Activated CD8-positive, alpha-beta memory T cell treated with anti-CD3 and anti-CD28 coated beads, Interleukin-2, amount 10 ng/mL, durations not matched to agents 7 days and 5 days (primary cell): ENCODE results near the gene WWTR1. TPM values are rescaled to one million over a fixed set of nuclear protein-coding genes. Genes with fewer than 3 reads are reported as not detected.

Source experiments
- ATAC-seq: fragments of 150-1000 bp; cut with Tn5 transposase; one replicate; pipeline ENCODE4 v1.10.0; 2021; ENCODE audit warnings: moderate library complexity
- CTCF ChIA-PET: fragments of 350-600 bp; sonication (Branson Sonifier 250); formaldehyde crosslinking; loops from one replicate; lab custom pipeline; 2021; ENCODE audit warnings: antibody characterized with exemption; lab: Charles Lee
- DNase-seq: peaks from one replicate; pipeline ENCODE4 v3.0.0-alpha.2; 2020
- H3K27ac Mint-ChIP-seq: one replicate; pipeline ENCODE4 v1.8.0; 2021; ENCODE audit warnings: mild to moderate bottlenecking, mixed read lengths
- H3K27me3 Mint-ChIP-seq: one replicate; pipeline ENCODE4 v1.8.0; 2021; ENCODE audit warnings: mixed read lengths
- H3K36me3 Mint-ChIP-seq: one replicate; pipeline ENCODE4 v1.8.0; 2021; ENCODE audit warnings: mild to moderate bottlenecking, mixed read lengths
- H3K4me1 Mint-ChIP-seq: one replicate; pipeline ENCODE4 v1.8.0; 2021; ENCODE audit warnings: mixed read lengths
- H3K4me3 Mint-ChIP-seq: one replicate; pipeline ENCODE4 v1.8.0; 2021; ENCODE audit warnings: mild to moderate bottlenecking, moderate library complexity, mixed read lengths
- H3K9me3 Mint-ChIP-seq: one replicate; pipeline ENCODE4 v1.8.0; 2022; ENCODE audit warnings: low read depth, mixed read lengths
- total RNA-seq, 2 experiments: library from RNA; stranded (reverse); gene quantifications; one replicate each; pipeline ENCODE4 v1.2.3, GENCODE V29; 2021

WWTR1 gene
- total RNA-seq, 2 experiments from 2014 or later = 1.8 to 3.8 TPM

DNA sequence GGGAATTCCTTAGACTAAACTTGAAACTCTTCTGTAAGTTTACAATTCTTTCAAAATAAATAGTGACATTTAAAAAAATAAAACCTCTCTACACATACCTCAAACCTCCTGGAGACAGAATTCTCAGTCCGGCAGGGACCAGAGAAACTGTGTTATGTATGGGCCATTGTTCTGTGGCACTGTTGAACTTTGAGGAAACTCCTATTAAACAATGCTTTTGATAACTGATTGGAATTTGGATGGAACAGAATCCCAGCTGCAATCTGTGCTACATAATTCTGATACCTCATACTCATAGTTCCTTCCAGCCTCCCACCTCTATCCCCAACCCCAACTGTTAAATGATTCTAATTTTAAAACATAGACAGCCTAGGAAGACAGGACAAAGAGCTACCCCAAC lies 98.3 kb downstream of the WWTR1 start:
- no peaks in the 10 kb centered on the region for H3K9me3 Mint-ChIP-seq
- no peaks in the 10 kb centered on the region for H3K4me1 Mint-ChIP-seq
- H3K27ac Mint-ChIP-seq = no peak overlapping the region
- no peak for DNase-seq
- no peak overlapping the region for H3K4me3 Mint-ChIP-seq
- H3K27me3 Mint-ChIP-seq = peaks cover 7% of the 10 kb centered on the region
- CTCF ChIA-PET = interaction anchor here (1.1 to 2.8 kb wide), 2 partner anchors 9 to 42 kb away, joined by 3 to 9 read pairs; no protein-coding TSS in a partner anchor
- ATAC-seq = no peak
- no peaks in the 10 kb centered on the region for H3K36me3 Mint-ChIP-seq

DNA sequence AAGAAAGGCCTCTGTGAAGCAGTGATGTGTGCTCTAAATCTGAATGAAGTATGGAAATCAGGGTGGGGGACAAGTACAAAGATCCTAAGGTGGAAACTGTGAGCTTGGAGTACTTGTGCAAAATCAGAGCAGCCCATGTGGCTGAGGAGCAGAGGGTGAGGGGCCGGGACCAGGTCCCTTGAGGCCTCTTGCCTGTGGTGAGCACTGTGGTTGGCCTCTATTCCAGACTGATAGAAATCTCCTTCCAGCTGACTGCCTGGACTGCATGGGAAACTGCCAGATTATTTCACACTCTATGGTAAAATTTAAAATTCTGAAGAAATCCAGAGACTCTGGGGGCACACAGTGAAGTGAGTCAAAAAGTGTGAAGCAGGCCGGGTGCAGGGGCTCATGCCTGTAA lies 101.9 kb downstream of the WWTR1 start:
- H3K4me3 Mint-ChIP-seq = no peak overlapping the region
- ATAC-seq (no peak), DNase-seq (no peak)
- H3K36me3 Mint-ChIP-seq = no peaks in the 10 kb centered on the region
- CTCF ChIA-PET = interaction anchor here (0.7 to 1.3 kb wide), 3 partner anchors 13 to 161 kb away, joined by 3 to 4 read pairs (median 4); no protein-coding TSS in a partner anchor
- H3K27ac Mint-ChIP-seq = no peak overlapping the region
- no peaks in the 10 kb centered on the region for H3K4me1 Mint-ChIP-seq
- H3K27me3 Mint-ChIP-seq = peaks cover 11% of the 10 kb centered on the region
- no peaks in the 10 kb centered on the region for H3K9me3 Mint-ChIP-seq

DNA sequence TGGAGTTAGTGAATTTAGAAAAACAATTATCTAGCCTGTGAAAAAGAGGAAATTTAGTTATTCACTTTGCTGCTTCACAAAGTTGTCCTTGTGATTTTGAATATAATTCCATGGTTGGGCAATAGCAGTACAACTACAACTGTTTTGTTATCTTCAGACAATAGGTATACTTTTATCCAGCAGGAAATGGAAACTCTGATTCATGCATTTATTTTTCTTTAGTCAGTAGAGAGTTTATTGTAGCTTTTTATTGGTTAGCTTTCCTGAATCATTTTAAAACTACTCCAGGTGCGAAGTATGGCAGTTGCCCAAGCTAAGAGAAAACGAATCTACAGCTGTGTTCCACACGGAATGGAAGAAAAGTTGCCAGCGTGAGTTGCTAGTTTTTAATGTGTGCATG lies 103.0 kb downstream of the WWTR1 start:
- Mint-ChIP-seq H3K9me3 (no peaks in the 10 kb centered on the region), H3K4me3 (no peak overlapping the region), H3K27ac (no peak overlapping the region), H3K27me3 (peaks cover 7% of the 10 kb centered on the region), H3K4me1 (no peaks in the 10 kb centered on the region), H3K36me3 (no peaks in the 10 kb centered on the region)
- ATAC-seq = no peak
- CTCF ChIA-PET = no interaction called here
- no peak for DNase-seq

DNA sequence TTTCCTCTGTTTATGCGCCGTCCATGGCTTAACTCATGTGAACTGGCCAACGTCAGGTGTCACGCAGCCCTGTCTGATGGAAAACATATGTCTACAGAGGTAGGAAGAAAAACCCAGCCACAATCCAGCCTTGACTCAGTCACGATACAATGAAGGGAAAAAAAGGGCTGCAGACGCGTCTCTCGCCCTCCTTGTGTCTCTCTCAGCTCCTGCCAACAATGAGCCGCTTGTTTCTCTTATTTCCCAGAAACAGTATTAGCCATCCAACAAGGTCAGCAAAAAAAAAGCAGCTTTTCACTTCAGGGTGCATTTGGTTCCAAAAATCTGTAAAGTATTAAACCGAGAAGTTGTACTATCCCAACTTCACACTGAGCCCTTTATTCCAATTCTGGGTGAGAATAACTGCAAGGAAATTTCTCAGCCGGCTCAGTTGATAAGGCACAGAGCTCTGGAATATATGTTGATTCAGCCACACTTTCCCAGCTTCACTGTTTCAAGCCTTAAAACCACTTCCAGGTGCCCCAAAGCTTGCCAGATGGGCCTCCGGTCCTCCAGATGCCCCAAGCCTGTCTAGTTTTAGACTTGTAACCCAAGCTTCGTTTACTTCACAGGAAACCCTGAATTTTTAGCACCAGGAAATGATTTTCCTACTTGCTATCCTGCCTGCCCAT lies 103.9 kb downstream of the WWTR1 start:
- no peak for DNase-seq
- Mint-ChIP-seq H3K27ac (no peak overlapping the region), H3K4me3 (no peak overlapping the region), H3K36me3 (no peaks in the 10 kb centered on the region), H3K27me3 (peaks cover 4% of the 10 kb centered on the region), H3K9me3 (no peaks in the 10 kb centered on the region), H3K4me1 (no peaks in the 10 kb centered on the region)
- ATAC-seq = no peak
- CTCF ChIA-PET = interaction anchor here (0.6 to 1.3 kb wide), 3 partner anchors 15 to 1721 kb away, joined by 3 read pairs; no protein-coding TSS in a partner anchor

DNA sequence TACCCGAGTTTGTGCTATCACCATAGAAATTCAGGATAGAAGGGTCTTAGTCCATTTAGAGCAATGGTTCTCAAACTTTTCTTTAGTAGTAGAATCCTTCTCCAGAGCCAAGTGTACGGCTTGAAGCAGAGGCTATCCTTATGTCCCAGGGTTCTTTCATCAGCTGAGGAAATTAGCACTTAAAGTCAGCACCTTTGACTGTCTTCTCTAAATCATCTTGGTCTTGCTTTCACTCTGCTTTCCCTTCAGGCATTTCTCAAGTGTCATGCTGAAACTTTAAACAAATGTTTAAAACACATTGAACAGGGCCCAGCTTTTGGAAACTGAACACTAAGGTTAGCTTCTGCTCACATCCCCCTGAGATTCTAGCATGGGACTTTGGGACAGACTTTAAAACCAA lies 105.1 kb downstream of the WWTR1 start:
- H3K27me3 Mint-ChIP-seq = peaks cover 4% of the 10 kb centered on the region

DNA sequence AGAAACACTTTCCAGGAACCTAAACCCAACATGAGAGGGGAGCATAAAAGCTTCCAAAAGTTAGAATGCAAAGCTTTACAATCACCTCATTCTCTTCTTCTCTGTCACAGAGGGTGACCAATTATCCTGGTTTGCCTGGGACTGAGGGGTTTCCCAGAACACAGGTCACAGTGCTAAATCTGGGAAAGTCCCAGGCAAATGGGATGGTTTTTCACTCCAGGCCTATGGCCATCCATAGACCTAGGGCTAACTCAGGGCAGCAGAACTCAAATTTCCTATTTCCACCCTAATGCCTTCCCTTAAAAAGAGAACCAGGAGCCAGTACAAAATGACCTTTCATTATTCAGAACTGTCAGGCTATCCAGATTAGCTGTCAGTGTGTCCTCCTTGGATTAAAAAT lies 106.3 kb downstream of the WWTR1 start:
- Mint-ChIP-seq H3K4me1 (no peaks in the 10 kb centered on the region), H3K36me3 (no peaks in the 10 kb centered on the region), H3K27me3 (peaks cover 4% of the 10 kb centered on the region), H3K27ac (no peak overlapping the region), H3K9me3 (no peaks in the 10 kb centered on the region), H3K4me3 (no peak overlapping the region)
- CTCF ChIA-PET = interaction anchor here (2.1 kb wide), 1 partner anchor 17 kb away, joined by 6 read pairs; no protein-coding TSS in a partner anchor
- no peak for DNase-seq
- no peak for ATAC-seq

More for the DNA sequence above, 105.1 kb downstream of the WWTR1 start:
- Mint-ChIP-seq H3K36me3 (no peaks in the 10 kb centered on the region), H3K27ac (no peak overlapping the region), H3K4me1 (no peaks in the 10 kb centered on the region), H3K4me3 (no peak overlapping the region), H3K9me3 (no peaks in the 10 kb centered on the region)
- CTCF ChIA-PET = no interaction called here
- DNase-seq = no peak
- no peak for ATAC-seq

DNA sequence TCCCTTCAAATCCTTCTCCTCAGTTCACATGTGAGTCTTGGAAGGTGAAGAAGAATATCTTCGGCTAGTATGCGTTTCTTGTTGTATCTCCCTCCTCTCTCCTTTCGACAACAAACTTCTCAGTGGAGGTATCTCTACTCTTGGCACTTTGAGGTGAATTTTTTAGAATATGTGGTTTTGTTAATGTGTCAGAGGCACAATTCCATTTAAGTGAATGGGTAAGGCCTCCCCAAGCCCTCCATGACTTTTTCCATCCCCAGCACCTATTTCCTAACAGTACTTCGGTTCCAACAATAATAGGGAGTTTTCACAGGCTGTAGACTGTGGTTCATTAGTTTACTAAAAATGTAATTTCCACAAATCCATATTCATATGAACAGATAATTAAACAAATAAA lies 109.2 kb downstream of the WWTR1 start:
- Mint-ChIP-seq H3K4me3 (no peak overlapping the region), H3K4me1 (no peaks in the 10 kb centered on the region), H3K9me3 (no peaks in the 10 kb centered on the region), H3K36me3 (no peaks in the 10 kb centered on the region), H3K27ac (no peak overlapping the region), H3K27me3 (peaks cover 8% of the 10 kb centered on the region)
- ATAC-seq = no peak
- CTCF ChIA-PET = no interaction called here
- no peak for DNase-seq

DNA sequence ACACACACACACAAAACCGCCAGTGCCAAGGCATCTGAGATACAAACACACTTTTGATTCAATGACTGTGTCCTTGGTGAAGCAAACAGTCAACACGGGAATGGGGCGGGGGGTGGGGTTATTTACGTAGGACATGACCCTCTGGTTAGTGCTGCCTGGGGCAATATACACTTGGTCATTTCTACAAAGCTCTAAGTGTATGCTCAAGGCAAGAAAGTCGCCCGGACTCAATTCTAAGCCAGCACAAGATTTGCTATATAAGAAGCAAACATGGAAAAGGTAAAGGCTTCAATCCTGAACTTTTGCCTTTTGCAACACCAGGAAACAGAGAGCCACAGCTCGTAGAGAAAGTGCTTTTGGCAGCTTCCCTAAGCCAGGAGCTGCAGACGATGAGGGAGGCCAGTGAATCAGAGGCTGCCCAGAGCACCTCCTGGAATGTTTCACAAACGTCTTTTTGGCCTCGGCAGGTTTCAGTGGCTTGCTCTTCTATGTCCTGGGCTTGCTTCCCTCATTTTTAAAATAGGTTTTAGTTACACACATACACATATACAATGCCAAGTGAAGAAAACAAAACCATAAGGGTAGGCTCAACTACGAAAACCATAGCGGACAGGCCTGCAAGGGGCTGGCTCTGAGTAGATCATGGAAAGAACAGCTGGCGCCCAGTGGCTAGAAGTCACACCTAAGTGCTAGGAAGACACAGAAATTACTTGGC lies 109.7 kb downstream of the WWTR1 start:
- Mint-ChIP-seq H3K9me3 (no peaks in the 10 kb centered on the region), H3K27ac (no peak overlapping the region), H3K4me3 (no peak overlapping the region), H3K27me3 (peaks cover 8% of the 10 kb centered on the region), H3K4me1 (no peaks in the 10 kb centered on the region), H3K36me3 (no peaks in the 10 kb centered on the region)
- ATAC-seq (no peak), DNase-seq (no peak)
- CTCF ChIA-PET = no interaction called here

DNA sequence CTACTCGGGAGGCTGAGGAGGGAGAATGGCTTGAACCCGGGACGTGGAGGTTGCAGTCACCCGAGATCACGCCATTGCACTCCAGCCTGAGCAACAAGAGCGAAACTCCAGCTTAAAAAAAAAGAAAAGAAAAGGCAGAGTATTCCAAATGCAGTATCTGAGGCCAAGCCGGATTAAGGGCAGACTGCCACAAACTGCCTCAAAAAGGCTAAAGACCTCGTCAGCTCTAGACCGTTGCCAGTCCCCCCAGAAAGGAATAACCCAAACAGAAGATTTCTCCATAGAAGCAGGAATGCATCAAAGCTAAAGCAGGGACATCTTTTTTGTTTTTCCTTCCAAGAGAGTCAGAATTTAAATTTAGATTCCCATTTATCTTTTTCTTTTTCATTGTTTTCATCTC lies 110.4 kb downstream of the WWTR1 start:
- Mint-ChIP-seq H3K4me3 (no peak overlapping the region), H3K27me3 (peaks cover 5% of the 10 kb centered on the region), H3K27ac (no peak overlapping the region), H3K36me3 (no peaks in the 10 kb centered on the region), H3K9me3 (no peaks in the 10 kb centered on the region), H3K4me1 (no peaks in the 10 kb centered on the region)
- DNase-seq (no peak), ATAC-seq (no peak)
- CTCF ChIA-PET = no interaction called here

DNA sequence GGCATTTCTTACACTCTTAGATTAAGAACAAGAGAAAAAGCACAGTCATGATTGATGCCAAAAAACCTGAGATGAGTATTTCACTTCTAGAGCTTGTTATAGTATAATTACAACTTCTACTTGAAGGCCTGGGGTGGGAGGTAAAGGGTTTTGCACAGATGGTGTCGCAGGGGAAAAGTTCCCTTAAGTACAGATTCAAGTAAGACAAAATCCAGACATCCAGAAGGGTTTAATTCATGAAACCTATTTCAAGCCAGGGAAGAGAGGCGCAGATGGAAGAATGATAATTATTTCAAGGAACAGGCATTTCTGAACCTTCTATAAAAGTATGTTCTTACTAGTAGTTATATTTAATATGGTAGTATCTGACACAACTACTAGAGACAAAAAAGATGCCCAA lies 112.8 kb downstream of the WWTR1 start:
- Mint-ChIP-seq H3K9me3 (no peaks in the 10 kb centered on the region), H3K27ac (no peak overlapping the region), H3K36me3 (no peaks in the 10 kb centered on the region), H3K4me3 (no peak overlapping the region), H3K27me3 (peaks cover 5% of the 10 kb centered on the region), H3K4me1 (no peaks in the 10 kb centered on the region)
- CTCF ChIA-PET = interaction anchor here (2.4 kb wide), 1 partner anchor 14 kb away, joined by 8 read pairs; no protein-coding TSS in a partner anchor
- DNase-seq = no peak
- ATAC-seq = no peak

DNA sequence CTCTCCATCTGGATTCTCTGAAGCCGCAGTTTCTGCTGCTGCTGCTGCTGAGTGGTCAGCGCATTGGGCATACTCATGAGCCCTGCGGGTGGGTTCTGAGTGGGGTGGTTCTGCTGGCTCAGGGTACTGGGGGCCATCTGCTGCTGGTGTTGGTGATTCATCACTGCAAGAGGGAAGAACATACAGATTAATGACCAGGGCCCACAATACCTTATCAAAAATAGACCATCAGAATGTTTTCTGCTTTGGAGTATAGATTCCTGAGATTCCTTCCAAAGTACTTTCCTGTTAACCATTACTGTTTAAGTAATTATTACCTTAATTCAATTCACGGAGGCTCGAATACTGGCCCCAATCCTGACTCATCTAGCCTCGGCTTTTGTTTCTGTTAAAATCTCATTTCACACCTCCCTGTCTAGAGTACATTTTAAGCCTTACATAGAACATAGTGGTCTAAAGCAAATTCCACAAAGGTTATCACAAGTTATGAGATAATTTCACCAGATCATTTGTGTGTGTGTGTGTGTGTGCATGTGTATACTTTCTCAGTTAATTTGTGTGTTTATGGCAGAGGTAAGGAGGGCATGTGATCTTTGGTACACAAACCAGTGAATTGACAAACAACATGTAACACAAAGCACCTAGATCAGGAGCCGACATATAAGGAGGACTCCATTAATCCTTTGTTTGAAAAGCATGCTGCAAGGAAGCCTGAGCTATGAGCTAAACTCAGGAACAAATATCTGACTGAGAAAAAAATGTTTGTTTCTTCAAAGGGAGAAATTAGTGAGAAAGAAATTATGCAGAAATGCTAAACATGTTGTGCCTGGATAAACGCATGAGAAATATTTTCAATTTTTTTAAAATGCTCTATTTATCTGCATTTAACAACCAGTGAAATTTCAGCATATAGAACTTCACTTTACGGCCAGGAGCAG lies 115.2 kb downstream of the WWTR1 start:
- no peaks in the 10 kb centered on the region for H3K4me1 Mint-ChIP-seq
- H3K9me3 Mint-ChIP-seq = no peaks in the 10 kb centered on the region
- no peak overlapping the region for H3K27ac Mint-ChIP-seq
- no peaks in the 10 kb centered on the region for H3K36me3 Mint-ChIP-seq
- DNase-seq = no peak
- ATAC-seq = no peak
- CTCF ChIA-PET = no interaction called here
- no peak overlapping the region for H3K4me3 Mint-ChIP-seq
- H3K27me3 Mint-ChIP-seq = peaks cover 5% of the 10 kb centered on the region

DNA sequence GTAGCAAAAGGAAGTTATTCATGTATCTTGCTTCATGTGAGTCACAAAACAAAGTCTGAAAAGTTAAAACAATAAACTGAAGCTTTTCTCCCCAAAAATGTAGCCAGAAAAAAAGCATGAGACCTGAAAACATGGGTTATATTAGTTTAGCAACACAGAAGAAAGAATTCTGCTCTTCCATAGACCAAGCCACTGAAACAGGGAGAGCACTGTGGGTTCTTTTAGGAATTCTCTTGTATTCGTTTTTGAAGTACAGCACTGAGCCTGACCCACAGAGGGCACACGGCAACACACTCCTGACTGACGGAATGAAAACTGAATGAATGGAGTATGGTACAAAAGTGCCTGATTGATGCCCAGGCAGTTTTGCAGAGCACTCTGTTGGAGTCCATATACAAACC lies 116.7 kb downstream of the WWTR1 start:
- CTCF ChIA-PET = interaction anchor here (2.4 kb wide), 1 partner anchor 10 kb away, joined by 9 read pairs; no protein-coding TSS in a partner anchor
- Mint-ChIP-seq H3K27ac (no peak overlapping the region), H3K27me3 (peaks cover 2% of the 10 kb centered on the region), H3K36me3 (no peaks in the 10 kb centered on the region), H3K4me3 (no peak overlapping the region), H3K4me1 (no peaks in the 10 kb centered on the region), H3K9me3 (no peaks in the 10 kb centered on the region)
- DNase-seq = no peak
- ATAC-seq = no peak

DNA sequence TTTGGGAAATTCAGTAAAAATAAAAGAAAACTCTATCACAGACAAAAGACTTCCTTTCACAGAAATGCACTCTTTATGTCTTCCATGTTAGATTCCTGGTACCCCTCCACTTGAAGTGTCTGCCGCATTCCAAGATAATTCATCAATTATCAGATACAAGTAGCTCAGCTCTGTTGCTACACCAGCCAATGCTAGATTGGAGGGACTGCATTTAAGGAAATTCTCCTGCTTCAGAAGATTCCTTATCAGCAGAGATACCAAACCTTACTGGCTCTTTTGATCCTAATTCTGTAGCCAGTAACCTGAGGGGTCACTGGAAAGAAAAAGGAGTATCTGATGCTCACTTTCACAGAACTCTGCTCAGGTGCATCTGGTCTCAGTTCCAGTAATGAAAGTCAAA lies 119.5 kb downstream of the WWTR1 start:
- no peak overlapping the region for H3K4me3 Mint-ChIP-seq
- DNase-seq (no peak), ATAC-seq (no peak)
- no peak overlapping the region for H3K27ac Mint-ChIP-seq
- H3K4me1 Mint-ChIP-seq = no peaks in the 10 kb centered on the region
- no peaks in the 10 kb centered on the region for H3K9me3 Mint-ChIP-seq
- H3K36me3 Mint-ChIP-seq = no peaks in the 10 kb centered on the region
- H3K27me3 Mint-ChIP-seq = peaks cover 3% of the 10 kb centered on the region
- CTCF ChIA-PET = no interaction called here
